Upper lobe of left lung (tissue), 4 donors: ENCODE results near the gene DCT.

Experiments
- POLR2A ChIP-seq, 4 donors: fragments of 450-650 bp; IDR thresholded peaks; one replicate each; pipeline ENCODE4 v1.5.1; 2016 to 2017; ENCODE audit warnings: antibody characterized with exemption in 4 of 4, mild to moderate bottlenecking in 2 of 4
- TF ChIP-seq, protein P1 (sequence below), 6 experiments: fragments of 450-650 bp in 4 of 6; fragments of 200-600 bp in 2 of 6; sonication (generic) in 2 of 6; IDR thresholded peaks; one replicate each; pipeline ENCODE4 v1.5.1; 2016 to 2019; ENCODE audit warnings: antibody characterized with exemption in 6 of 6

DNA sequence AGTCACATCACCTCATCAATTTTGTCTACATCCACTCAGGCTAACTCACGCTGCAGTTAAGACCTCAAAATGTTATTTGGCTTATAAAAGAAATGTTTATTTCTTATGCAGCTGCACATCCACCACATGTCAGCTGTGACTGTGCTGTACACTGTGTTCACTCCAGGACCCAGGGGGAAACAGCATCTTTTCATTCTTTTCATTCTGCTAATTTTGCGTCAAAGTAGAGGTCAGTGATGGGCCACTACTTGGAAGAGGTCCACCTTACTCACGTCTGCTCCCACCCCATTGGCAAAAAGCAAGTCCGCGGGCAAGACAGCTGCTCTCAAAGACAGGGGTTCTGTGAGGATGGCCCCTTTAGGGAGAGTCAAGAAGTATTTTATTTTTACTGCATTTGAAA, 4.5 kb upstream of the DCT start:
- TF ChIP-seq, protein P1, sequence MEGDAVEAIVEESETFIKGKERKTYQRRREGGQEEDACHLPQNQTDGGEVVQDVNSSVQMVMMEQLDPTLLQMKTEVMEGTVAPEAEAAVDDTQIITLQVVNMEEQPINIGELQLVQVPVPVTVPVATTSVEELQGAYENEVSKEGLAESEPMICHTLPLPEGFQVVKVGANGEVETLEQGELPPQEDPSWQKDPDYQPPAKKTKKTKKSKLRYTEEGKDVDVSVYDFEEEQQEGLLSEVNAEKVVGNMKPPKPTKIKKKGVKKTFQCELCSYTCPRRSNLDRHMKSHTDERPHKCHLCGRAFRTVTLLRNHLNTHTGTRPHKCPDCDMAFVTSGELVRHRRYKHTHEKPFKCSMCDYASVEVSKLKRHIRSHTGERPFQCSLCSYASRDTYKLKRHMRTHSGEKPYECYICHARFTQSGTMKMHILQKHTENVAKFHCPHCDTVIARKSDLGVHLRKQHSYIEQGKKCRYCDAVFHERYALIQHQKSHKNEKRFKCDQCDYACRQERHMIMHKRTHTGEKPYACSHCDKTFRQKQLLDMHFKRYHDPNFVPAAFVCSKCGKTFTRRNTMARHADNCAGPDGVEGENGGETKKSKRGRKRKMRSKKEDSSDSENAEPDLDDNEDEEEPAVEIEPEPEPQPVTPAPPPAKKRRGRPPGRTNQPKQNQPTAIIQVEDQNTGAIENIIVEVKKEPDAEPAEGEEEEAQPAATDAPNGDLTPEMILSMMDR (IDR thresholded peaks at IDR 0.05), result no peak
- TF ChIP-seq POLR2A (IDR thresholded peaks at IDR 0.05), result no peak
